ENCODE results near the gene SPNS2. TPM values are rescaled to one million over a fixed set of nuclear protein-coding genes. Genes with fewer than 3 reads are reported as not detected.

SPNS2 gene
- total and polyA plus RNA-seq, 9 donors = 0.48 to 12.7 (median 4.2) TPM

- TF ChIP-seq CTCF (IDR thresholded peaks at IDR 0.05) = no peak
- TF ChIP-seq POLR2A (IDR thresholded peaks at IDR 0.05) = no peak
- no peak for TF ChIP-seq EP300 (IDR thresholded peaks at IDR 0.05)
- peak in 1 of 5 donors; percentile 13 for DNase-seq
- intact Hi-C loops (cut with DNase I) = no loop called here
- H3K27me3 ChIP-seq = no peaks in the 10 kb centered on the region
- WGBS, 3 donors = 57 to 67% (median 63%) methylated on average over 9 of the region's 9 CpGs
- H3K4me1 ChIP-seq (ENCODE audit: insufficient read depth) = peaks cover 9% of the 10 kb centered on the region
- H3K36me3 ChIP-seq = no peaks in the 10 kb centered on the region
- no peaks in the 10 kb centered on the region for H3K9me3 ChIP-seq
- H3K4me3 ChIP-seq = no peak overlapping the region
- peak overlapping the region in 1 of 2 donors; percentile 15 for H3K27ac ChIP-seq
These were observed 89.1 kb downstream of the SPNS2 start for GRCh38 chr17:4587803-4588202.

- H3K4me3 ChIP-seq = no peak overlapping the region
- H3K4me1 ChIP-seq (ENCODE audit: insufficient read depth) = peaks cover 9% of the 10 kb centered on the region
- no peak for DNase-seq
- 86 to 91% (median 87%) methylated on average over 11 of the region's 11 CpGs for WGBS, 3 donors
- no peaks in the 10 kb centered on the region for H3K36me3 ChIP-seq
- H3K27ac ChIP-seq = no peak overlapping the region
- no peaks in the 10 kb centered on the region for H3K27me3 ChIP-seq
- no peak for TF ChIP-seq POLR2A (IDR thresholded peaks at IDR 0.05)
- TF ChIP-seq CTCF (IDR thresholded peaks at IDR 0.05) = no peak
- TF ChIP-seq EP300 (IDR thresholded peaks at IDR 0.05) = no peak
- intact Hi-C loops (cut with DNase I) = no loop called here
- H3K9me3 ChIP-seq = no peaks in the 10 kb centered on the region
These were observed 89.7 kb downstream of the SPNS2 start for GRCh38 chr17:4588391-4588790.

Other genes with a start within 250 kb of the SPNS2 start
- 10 to 100 TPM; 28.4 to 65.1 (median 47.4) TPM for gene ANKFY1, start 234.9 kb upstream of the SPNS2 start, total RNA-seq
- gene ANKFY1, start 234.9 kb upstream of the SPNS2 start, polyA plus RNA-seq = 10 to 100 TPM; 13.7 to 34.8 TPM
- 10 to 100 TPM; 30.5 to 46.1 (median 36.5) TPM for gene UBE2G1, start 132.2 kb upstream of the SPNS2 start, total RNA-seq
- gene UBE2G1, start 132.2 kb upstream of the SPNS2 start, polyA plus RNA-seq = 10 to 100 TPM; 12.4 to 50.7 TPM
- gene SPNS3, start 64.9 kb upstream of the SPNS2 start, total RNA-seq = under 1 TPM in 4 of 7 donors, not detected in 3; 0.10 to 0.80 (median 0.36) TPM
- gene SPNS3, start 64.9 kb upstream of the SPNS2 start, polyA plus RNA-seq = under 1 TPM in 1 of 2 donors, not detected in 1; 0.06 TPM
- gene MYBBP1A, start 56.5 kb downstream of the SPNS2 start, total RNA-seq = 10 to 100 TPM; 18.5 to 71.4 (median 46.4) TPM
- 10 to 100 TPM; 12.7 to 24.3 TPM for gene MYBBP1A, start 56.5 kb downstream of the SPNS2 start, polyA plus RNA-seq
- 10 to 100 TPM in 1 of 7 donors, 1 to 10 TPM in 4, under 1 TPM in 2; 0.58 to 31.5 (median 1.5) TPM for gene GGT6, start 61.7 kb downstream of the SPNS2 start, total RNA-seq
- under 1 TPM; 0.08 to 0.36 TPM for gene GGT6, start 61.7 kb downstream of the SPNS2 start, polyA plus RNA-seq
- gene SMTNL2, start 85.6 kb downstream of the SPNS2 start, total RNA-seq = 10 to 100 TPM in 5 of 7 donors, 1 to 10 TPM in 2; 3.7 to 34.3 (median 17.8) TPM
- 1 to 10 TPM; 4.7 to 4.8 TPM for gene SMTNL2, start 85.6 kb downstream of the SPNS2 start, polyA plus RNA-seq
- gene ALOX15, start 142.8 kb downstream of the SPNS2 start, total RNA-seq = 1 to 10 TPM in 2 of 7 donors, under 1 TPM in 2, not detected in 3; 0.07 to 4.1 (median 1.4) TPM
- gene ALOX15, start 142.8 kb downstream of the SPNS2 start, polyA plus RNA-seq = under 1 TPM; 0.17 to 0.58 TPM
- gene PELP1, start 205.3 kb downstream of the SPNS2 start, total RNA-seq = 10 to 100 TPM; 19.2 to 75.0 (median 63.1) TPM
- 10 to 100 TPM; 13.5 to 25.6 TPM for gene PELP1, start 205.3 kb downstream of the SPNS2 start, polyA plus RNA-seq
- 10 to 100 TPM; 13.4 to 38.2 (median 30.6) TPM for gene ARRB2, start 211.8 kb downstream of the SPNS2 start, total RNA-seq
- gene ARRB2, start 211.8 kb downstream of the SPNS2 start, polyA plus RNA-seq = 10 to 100 TPM; 16.4 to 40.6 TPM
- gene MED11, start 232.5 kb downstream of the SPNS2 start, total RNA-seq = 10 to 100 TPM; 10.7 to 21.8 (median 15.4) TPM
- 10 to 100 TPM; 18.0 TPM for gene MED11, start 232.5 kb downstream of the SPNS2 start, polyA plus RNA-seq
- 1 to 10 TPM in 3 of 7 donors, under 1 TPM in 4; 0.36 to 1.4 (median 0.99) TPM for gene ZMYND15, start 241.0 kb downstream of the SPNS2 start, total RNA-seq
- gene ZMYND15, start 241.0 kb downstream of the SPNS2 start, polyA plus RNA-seq = under 1 TPM; 0.33 to 0.57 TPM
- 10 to 100 TPM in 6 of 7 donors, 1 to 10 TPM in 1; 5.8 to 30.7 (median 16.8) TPM for gene CXCL16, start 241.0 kb downstream of the SPNS2 start, total RNA-seq
- gene CXCL16, start 241.0 kb downstream of the SPNS2 start, polyA plus RNA-seq = 10 to 100 TPM in 1 of 2 donors, 1 to 10 TPM in 1; 7.6 to 41.6 TPM